Urothelium cell line (cell line): ENCODE data around the gene PHPT1.
"Not testable (repeated sequence)": the region's sequence is repeated elsewhere in the genome, so short reads cannot be mapped to it uniquely, and the experiment has no call there.

Source experiments
- DNase-seq: peaks from one replicate; pipeline ENCODE4 v3.0.0; 2011; ENCODE audit warnings: low spot score, mixed read lengths
- FAIRE-seq: peaks from 2 replicates; lab custom pipeline; 2011; peaks lifted over from hg19 to GRCh38; lab: Jason Lieb, UNC

PHPT1 gene

DNA sequence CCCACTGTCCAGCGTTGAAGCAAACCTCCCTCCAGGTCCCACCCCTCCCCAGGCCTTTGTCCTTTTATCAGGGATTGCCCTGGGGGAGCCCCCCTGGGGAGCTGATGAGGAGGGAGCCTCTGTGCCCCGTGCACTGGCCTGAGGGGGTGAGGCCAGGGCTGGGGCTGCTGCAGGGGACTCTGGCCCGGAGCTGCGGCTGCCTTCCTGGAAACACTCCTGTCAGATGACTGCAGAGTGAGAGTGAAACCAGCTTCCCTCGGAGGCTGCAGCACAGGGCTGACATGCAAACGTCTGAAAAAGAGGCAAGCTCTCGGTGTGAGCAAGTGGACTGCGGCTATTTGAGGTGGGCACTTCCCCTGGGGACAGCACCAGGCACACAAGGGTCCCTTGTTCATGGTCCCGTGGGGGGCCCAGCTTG, 32.5 kb downstream of the PHPT1 start:
- FAIRE-seq, result no peak
- no peak for DNase-seq

DNA sequence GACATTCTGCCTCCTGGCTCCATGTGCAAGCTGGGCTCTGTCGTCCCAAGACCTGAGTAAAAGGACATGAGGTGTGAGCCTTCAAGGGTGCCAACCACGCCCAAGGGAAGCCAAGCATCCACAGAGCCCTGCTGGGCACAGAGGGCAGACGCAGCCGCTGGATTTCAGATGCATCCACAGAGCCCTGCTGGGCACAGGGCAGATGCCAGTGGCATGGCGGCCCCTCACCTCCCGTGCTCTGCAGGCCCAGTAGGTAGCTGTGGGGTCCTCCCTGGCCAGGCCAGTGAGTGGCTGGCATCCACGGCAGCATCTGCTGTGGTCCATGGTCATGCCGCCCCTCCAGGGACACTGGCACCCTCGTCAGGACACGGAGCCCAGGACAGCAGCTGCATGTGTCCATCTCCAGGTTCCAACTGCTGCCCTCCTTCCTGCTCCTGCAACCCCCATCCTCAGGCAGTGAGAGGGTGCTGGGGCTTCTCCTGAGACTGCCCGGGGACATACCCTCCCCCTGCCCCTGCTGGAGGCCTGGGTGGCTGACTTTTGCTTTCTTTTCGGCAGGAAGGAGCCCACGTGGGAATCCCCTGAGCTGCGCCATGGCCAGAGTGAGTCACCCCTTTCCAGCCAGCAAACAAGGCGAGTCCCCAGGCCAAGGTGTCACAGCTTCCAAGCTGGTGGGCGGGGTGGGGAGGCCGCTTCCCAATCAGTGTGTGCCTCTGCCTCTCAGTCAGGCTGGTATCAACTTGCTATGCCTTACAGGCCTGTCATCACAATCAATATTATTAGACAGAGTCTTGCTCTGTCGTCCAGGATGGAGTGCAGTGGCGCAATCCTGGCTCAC, 33.1 kb downstream of the PHPT1 start:
- FAIRE-seq (no peak), DNase-seq (peak; percentile 77)

DNA sequence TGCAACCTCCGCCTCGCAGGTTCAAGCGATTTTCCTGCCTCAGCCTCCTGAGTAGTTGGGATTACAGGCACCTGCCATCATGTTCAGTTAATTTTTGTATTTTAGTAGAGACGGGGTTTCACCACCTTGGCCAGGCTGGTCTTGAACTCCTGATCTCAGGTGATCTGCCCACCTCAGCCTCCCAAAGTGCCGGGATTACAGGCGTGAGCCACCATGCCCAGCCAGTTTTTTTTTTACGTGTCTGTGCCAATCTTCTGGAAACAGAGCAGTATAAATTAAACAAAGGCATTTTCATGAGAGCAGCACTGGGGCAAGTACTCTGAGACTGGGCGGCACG, 33.7 kb downstream of the PHPT1 start:
- DNase-seq, FAIRE-seq: not testable (repeated sequence)

DNA sequence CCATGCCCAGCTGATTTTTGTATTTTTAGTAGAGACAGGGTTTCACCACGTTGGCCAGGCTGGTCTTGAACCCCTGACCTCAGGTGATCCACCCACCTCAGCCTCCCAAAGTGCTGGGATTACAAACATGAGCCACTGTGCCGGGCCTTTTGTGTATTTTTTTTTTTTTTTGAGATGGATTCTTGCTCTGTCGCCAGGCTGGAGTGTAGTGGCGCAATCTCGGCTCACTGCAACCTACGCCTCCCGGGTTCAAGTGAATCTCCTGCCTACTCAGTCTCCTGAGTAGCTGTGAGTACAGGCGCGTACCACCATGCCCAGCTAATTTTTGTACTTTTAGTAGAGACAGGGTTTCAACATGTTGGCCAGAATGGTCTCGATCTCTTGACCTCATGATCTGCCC, 34.5 kb downstream of the PHPT1 start:
- not testable (repeated sequence) for DNase-seq, FAIRE-seq

DNA sequence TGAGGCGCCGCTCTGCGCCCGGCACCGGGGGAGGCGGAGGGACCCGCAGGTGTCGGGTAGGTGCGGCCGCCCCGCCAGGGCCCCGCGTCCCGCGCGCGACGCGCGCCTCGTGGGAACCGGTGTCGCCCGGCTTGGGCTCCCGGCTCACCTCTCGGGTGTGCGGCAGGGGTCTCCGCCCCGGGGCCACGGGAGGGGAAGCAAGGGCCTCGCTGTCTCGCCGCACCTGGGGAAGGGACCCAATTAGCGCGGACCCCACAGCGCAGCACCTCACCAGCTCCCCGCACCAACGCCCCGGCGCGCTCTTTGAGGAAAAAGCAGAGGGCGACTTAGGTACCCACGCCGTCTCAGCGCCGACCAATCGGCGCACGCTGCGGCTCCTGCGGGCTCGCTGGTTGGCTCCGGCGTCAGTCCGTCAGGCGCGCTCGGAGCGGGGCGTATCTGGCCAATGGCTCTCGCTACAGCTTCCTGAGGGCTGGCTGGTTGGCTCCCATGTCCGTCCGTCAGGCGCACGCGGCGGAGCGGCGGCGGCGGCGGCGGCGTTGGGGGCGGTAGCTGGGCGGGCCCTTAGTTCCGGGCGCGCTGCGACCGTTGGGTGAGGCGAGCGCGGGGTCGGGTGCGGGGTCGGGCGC, 36.9 kb downstream of the PHPT1 start, which contains the start of gene TRAF2:
Gene TRAF2 (plus strand): TSS at position 567 of the 629 bp plus-strand sequence. CDS start 12,225 bp downstream, outside the sequence.
- DNase-seq, result peak; percentile 100
- FAIRE-seq, result no peak

DNA sequence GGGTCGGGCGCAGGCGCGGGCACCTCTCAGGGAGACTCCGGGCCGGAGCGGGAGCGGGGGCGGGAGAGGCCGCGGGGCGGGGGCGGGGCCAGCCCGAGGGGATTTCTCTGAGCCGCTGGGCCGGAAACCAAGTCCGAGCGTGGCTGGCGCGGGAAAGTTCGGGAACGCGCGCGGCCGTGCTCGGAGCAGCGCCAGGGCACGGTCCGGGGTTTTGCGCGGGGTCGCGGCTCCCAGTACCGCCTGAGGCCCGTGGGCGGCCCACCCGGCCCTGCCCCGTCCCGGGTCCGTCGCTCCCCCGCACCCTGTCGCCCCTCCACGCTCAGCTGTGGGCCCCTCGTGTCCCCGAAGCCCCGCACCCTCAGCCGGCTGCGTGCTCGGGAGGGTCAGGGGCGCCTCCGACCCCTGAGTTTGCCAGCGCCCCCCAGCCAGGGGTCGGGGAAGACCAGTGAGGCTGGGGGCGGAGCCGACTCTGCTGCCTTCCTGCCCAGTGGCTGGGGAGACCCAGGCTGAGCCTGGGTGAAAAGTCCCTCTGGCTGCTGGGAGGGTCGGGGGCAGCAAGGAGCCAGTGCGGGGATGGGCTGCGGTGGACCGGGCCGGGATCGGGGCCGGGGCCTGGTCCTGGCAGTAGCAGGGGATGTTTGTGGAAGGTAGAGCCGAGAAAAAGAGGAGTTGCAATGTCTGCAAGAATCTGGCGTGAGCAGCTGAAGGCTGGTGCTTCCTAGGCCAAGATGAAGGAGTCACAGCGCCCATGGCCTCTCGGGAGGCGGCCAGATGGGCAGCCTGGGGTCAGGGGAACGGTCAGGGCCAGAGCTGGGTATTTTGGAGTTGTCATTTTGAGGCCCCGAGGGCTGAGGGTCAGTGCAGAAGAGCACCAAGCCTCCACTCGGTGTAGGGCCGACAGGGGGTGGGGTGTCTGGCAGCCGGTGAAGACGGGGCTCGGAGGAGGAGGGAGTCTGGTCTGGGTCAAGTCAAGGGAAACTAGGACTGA, 37.7 kb downstream of the PHPT1 start:
- FAIRE-seq (no peak), DNase-seq (no peak)

DNA sequence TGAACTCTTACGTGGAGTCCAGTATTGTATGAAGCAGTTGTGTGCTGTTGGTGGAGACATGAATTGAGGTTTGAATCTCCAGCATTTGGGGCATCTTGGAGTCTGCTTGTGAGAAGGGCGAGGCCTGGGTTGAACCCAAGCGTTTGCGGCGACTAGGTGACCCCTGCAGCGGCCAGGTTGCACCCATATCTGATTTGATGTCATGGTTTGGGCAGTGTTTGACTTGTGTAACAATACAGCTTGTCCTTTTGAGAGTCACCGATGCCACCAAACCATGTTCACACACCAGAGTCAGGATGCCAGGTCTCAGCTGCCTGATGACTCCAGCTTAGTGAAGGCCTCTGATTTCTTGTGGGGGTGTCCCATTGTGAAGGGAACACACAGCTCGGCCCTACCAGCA, 39.2 kb downstream of the PHPT1 start:
- no peak for FAIRE-seq

DNA sequence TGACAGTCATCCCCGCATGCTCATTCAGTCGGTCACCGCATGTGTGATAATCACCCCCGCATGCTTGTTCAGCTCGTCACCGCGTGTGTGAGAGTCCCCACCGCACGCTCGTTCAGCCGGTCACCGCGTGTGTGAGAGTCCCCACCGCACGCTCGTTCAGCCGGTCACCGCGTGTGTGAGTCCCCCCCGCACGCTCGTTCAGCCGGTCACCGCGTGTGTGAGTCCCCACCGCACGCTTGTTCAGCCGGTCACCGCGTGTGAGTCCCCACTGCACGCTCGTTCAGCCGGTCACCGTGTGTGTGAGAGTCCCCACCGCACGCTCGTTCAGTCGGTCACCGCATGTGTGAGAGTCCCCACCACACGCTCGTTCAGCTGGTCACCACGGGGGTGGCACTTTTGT, 40.6 kb downstream of the PHPT1 start:
- FAIRE-seq, result no peak
- DNase-seq, result no peak

More for the DNA sequence above, 39.2 kb downstream of the PHPT1 start:
- DNase-seq, result no peak

DNA sequence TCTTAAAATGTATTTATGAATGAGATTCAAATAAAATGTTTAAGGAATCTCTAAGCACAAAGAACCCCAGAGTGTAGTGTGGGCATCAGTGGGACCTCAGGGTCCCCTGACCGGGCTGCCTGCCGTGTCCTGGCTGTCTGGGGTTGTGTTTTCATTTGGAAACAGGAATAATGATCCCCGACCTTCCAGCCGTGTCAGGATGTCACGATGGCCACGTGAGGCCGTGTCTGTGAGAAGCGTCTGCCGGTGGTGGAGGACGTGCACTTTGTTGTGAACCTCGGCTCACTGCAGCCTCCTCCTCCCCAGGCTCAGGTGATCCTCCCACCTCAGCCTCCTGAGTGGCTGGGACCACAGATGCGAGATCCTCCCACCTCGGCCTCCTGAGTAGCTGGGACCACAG, 41.5 kb downstream of the PHPT1 start:
- no peak for FAIRE-seq
- no peak for DNase-seq

DNA sequence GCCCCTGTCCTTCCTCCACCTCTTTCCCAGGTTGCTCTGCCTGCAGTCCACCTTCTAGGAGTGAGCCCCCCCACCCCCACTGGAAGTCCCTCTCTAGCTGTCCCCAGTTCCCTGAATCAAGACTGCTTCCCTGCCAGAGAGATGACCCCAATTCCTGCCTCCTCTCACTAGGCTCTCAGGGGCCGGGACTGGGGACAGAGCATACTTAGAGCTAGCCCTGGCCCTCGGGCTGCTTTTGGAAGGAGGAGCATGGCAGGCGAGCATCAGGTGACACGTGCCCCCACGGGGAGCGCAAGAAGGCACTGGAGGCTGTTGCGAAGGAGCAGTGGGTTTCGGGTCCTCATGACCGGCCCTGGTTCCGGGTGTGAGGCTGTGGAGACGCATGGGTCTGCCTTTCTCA, 46.8 kb downstream of the PHPT1 start:
- DNase-seq (no peak), FAIRE-seq (no peak)

DNA sequence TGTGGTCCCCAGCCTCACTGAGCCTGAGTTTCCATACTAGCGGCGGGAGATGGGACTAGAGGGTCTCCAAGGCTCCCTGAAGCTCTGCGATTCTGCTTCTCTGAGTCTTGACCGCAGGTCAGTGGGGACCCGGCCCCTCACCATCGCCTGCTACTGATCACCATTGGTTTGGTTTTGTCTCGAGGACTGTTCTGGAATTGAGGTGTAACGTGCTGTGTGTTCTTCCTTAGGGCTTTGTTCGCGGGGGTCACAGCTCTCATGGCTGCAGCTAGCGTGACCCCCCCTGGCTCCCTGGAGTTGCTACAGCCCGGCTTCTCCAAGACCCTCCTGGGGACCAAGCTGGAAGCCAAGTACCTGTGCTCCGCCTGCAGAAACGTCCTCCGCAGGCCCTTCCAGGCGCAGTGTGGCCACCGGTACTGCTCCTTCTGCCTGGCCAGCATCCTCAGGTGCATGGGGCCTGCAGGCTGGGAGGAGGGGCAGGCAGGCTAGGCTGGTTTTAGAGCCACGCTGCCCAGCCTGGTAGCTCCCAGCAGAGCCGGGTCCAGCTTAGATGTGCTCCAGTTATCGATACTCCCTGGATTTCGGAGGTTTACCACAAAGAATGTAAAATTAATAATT, 49.4 kb downstream of the PHPT1 start:
- DNase-seq, result no peak
- FAIRE-seq, result no peak

DNA sequence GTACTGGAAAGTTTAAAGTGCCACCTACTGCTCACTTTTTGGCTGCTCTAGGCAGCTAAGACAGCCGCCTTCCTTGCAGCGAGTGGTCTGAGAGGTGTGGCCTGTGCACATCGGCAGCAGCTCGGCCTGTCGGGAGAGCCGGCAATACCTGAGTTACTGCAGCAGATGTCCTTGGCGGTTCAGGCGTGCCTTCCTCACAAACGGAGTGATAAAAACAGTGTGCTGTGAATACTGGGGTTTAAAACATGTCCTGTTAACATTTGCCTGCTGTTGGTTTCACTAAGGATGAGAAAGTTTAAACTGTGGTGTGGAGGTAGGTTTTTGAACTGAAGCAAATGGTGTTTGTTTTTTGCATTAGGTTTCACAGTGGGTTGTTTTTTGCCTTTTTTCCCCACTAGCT, 50.0 kb downstream of the PHPT1 start:
- no peak for DNase-seq

DNA sequence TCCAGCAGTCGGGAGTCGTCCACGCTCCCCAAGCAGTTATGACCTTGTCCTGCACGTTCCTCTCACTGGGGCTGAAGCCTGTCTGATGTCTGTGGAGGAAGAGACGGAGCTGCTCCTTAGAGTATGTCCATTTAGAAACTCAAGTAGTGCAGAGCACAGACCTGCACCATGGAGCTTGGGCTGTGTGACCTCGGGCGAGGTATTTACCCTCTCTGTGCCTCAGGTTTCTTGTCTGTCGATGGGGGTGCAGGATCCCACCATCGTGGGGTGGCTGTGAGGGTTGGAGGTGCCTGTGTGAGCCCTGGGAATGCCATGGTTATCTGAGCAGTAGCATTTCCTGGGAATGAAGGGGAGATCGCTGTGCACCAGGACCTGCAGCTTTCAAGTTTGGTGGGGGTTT, 51.3 kb downstream of the PHPT1 start:
- no peak for FAIRE-seq
- no peak for DNase-seq

More for the DNA sequence above, 50.0 kb downstream of the PHPT1 start:
- no peak for FAIRE-seq
